Stromal cell of bone marrow (primary cell): ENCODE measurements around the gene NTN1.
"Not testable (repeated sequence)": the region's sequence is repeated elsewhere in the genome, so short reads cannot be mapped to it uniquely, and the experiment has no call there.

ENCODE experiments used
- DNase-seq: peaks from one replicate; pipeline ENCODE4 v3.0.0-alpha.2; 2012; ENCODE audit warnings: low read depth

NTN1 gene

DNA sequence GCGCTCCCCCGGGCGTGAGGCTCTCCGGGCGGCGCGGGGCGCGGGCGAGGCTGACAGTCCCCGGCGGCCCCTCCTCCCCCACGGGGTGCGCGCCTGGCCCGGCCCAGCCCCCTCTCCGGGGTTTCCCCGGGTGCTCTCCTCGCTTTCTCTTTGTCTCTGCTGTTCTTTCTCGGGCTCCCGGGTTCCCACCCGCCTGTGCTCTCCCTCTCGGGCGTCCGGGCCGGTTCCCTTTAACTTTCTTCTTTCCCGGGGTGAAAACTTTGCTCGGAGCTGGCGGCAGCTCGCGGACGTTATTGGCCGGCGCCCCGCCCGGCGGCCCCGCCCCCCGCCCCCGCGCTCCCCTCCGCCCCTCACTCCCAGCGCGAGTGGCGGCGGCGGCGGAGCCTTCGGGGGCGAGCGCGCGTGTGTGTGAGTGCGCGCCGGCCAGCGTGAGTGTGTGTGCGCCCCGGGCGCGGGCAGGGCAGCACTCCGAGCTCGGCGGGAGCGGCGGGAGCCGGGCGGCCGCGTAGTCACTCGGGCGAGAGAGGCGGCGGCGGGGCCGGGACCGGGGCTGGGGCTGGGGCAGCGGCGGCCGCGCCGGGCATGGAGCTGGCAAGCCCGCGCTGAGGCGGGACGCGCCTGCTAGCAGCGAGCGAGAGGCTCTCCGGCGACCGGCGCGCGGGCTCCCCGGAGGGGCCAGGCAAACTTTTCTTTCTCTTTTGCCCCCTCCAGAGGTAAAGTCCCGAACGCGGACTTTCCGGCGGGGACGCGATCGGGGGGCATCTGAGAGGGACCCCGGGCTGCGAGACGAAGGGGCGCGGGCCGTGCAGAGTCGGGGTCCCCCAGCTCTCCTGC is at the start of gene NTN1:
TSS of gene NTN1 (plus strand) at position 353 of the 834 bp plus-strand sequence. CDS start 864 bp downstream, outside the sequence.
- DNase-seq, result peak; percentile 4

DNA sequence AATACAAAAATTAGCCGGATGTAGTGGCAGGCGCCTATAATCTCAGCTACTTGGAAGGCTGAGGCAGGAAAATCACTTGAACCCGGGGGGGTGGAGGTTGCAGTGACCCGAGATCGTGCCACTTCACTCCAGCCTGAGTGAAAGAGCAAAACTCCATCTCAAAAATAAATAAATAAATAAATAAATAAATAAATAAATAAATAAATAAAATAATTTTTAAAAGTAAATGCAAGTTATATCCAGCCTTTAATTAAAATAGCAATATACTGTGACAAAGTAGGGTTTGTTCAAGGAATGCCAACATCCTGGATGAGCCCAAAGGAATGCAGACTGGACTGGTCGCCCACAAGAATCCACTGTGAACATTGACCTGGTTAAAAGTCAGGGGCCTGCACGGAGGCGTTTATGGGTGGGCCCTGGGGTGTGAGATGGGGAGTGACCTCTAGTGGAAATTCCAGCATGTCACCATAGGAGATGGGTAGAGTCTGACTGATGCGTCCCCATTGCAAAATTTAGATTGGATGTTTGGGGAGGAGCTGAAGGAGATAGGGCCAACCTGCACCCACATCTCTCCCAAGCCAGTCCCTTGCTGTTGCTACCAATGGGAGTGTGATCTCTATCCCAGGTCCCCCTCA is 46.1 kb upstream of the NTN1 start:
- no peak for DNase-seq

DNA sequence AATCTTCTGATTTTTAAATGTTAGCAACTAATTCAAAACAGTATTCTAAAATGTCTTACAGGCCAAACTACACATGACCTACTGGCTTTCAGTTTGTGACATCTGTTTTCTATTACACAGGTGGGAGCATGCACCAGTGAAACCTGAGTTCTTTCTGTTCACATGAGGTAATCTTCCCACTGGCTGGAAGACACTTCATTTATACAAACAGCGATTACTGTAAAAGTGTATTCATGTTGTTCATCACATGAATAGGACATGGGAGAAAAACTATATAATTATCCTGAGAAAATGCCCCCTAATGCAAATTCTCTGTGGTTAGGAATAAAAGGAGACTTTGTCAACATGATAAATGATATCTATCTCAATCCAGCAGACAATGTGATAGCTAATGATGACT is 44.7 kb upstream of the NTN1 start:
- DNase-seq, result no peak

DNA sequence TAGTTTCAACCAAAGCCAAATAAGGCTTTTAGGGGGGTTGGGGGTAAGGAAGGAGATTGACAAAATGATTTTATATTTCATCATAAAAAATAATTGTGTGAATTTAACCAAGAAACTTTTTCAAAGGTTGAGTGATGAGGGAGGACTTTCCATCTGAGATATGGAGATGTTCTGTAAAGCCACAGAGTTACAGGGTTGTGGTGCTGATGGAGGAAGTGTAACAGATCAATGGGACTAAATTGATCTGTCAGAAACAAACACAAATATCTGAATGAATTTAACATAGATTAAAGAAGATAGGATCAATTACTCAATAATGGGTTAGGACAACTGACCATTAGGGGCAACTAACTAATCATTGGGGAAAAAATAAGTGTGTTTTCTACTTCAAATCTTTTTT is 41.6 kb upstream of the NTN1 start:
- no peak for DNase-seq

DNA sequence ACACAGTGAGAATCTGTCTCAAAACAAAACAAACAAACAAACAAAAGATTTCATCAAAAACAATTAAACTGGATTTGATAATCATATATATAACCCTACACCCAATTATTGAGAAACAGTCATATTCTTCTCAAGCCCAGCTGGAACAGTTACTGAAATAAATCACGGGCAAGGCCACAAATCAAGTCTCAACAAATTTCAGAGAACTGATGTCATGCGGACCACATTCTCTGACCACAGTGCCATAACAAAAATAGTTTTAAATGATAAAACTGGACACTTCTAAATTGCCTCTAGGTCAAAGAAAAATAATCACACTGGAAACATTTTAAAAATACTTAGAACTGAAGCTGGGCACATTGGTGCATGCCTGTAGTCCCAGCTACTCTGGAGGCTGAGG is 39.9 kb upstream of the NTN1 start:
- no peak for DNase-seq

DNA sequence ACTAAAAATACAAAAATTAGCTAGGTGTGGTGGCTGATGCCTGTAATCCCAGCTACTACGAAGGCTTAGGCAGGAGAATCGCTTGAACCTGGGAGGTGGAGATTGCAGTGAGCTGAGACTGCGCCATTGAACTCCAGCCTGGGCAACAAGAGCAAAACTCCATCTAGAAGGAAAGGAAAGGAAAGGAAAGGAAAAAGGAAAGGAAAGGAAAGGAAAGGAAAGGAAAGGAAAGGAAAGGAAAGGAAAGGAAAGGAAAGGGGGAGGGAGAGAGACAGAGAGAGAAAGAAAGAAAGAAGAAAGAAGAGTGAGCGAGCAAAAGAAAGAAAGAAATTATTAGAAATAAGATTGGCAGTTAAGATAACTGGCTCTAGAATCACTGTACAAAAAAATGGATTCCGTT is 37.1 kb upstream of the NTN1 start:
- not testable (repeated sequence) for DNase-seq

DNA sequence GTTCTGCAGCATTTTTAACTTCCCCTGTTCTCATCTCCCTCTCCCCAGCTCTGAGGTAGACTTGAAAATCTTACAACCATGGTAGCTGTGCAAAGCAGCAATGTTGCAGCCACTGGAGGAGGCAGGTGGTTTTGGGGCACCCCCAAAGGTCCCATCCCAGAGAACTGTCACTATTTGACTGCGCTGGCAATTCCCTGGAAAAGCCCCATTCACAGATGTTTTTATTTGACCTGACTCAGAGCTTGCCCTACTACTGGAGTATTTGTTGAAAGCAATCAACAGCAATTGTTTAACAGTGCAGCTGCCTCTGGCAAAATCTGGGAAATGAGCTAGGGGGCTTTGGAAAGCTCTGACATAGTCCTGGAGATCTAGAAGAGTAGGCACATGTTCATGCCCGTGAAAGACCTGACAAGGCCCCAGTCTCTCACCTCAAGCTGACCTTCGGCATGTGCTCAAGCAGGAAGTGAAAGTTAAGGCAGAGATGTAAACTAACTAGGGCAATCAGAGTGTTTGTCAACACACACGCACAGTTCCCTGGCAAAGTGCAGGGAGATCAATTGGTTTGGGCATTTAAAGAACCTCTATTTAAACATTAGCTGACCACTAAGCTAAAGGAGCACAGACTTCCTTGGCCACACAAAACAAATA is 36.1 kb upstream of the NTN1 start:
- no peak for DNase-seq

DNA sequence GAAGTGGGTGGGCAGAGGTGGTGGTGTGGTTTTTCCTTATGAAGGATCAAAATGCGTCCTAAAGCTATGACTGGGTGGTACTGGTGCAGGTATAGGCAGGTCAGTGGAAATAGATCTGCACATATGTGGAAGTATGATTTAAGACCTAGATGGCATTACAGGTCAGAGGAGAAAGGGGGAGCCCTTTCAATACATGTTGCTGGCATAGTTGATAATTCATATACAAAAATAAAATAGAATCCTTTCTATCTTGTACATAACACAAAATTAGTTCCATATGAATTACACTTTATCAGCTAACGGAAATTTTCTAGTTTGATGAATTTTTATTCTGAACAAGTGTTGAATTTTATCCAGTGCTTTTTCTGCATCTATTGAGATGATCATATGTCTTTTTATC is 35.0 kb upstream of the NTN1 start:
- no peak for DNase-seq

DNA sequence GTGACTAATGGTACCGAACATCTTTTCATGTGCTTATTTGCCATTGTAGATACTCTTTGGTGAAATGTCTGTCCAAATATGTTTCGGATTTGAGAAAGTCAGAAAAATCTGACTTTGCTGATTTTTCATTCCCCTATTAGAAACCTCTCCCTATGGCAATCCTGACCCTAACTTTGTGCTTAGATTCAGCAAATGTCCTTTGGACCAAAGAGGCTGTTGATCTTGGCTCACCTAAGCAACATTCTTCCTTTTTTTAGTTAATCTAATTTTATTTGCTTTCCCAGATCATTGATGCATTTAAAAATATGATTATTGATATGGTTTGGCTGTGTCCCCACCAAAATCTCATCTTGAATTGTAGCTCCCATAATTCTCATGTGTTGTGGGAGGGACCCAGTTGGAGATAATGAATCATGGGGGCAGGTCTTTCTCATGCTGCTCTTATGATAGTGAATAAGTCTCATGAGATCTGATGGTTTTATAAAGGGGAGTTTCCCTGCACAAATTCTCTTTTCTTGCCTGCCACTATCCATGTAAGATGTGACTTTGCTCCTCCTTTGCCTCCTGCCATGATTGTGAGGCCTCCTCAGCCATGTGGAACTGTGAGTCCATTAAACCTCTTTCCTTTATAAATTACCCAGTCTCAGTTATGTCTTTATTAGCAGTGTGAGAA is 32.9 kb upstream of the NTN1 start:
- not testable (repeated sequence) for DNase-seq

DNA sequence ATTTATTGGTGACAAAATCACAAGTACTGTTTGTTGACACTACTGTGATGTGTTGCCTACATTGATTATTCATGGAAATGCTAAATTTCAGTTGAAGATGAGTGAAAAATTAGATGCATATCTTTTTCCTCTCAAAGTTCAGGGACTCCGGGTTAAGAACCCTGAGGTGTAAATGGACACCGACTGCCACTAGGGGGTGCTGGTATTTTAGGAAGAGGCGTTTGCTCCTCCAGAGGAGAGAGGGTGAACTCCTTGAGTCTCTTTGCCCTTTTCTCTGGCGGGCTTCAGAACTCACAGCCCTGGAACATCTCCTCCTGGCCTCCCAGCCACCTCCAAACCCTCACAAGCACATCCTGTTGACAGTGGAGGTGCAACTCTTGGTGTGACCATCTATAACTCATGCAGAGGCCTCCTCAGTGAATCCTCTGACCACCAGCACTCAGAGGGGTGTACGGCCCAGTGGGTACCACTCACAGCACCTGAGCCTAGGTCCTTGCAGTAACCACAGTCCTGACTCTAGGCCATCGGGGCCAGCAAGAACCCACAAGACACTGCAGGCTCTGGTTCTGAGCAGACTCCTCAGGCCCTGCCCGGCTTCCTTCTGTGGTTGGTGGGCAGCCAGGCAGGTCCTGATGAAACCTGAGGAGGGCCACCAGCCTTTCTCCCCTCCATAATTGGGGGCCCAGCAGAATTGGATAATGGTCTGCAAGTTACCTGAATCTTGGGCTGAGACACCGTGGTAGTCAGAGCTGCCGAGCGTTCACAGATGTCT is 29.6 kb upstream of the NTN1 start:
- DNase-seq, result peak; percentile 40

DNA sequence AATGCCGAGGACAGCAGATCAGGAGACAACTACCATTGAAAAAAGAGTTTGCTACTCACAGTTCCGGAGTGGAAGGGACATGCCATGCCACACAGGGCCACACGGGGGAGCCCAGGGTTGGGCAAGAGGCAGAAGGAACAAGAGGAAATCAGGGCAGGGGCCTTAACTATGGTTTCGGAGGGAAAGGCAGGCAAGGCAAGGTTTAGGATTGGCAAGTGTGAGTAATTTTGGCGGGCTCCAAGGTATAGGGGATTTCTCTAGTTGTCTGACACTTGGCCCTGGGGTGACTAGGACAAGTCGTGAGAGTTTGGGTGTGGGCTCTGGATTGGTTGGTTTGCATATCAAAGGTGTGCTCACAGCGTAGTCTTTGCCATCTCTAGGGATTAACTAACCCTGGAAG is 27.0 kb upstream of the NTN1 start:
- peak; percentile 4 for DNase-seq

DNA sequence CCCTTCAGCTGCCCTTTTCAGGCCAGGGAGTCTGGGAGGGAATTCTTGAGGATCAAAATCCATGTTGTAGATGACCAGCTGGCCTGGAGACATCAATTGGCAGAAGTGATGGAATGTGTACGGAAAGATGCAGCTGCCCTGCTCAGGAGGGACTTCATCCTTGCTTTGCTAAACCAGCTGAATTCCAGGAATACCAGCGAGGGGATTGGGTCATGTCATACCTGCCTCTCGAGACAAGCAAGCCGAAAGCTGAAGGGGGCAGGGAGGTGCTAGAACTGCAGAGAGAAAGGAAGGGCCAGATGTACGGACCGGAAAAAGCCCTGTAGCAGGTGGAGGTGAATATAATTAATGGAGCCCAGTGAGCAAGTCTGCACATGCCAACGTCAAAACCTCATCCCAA is 25.6 kb upstream of the NTN1 start:
- DNase-seq, result no peak

DNA sequence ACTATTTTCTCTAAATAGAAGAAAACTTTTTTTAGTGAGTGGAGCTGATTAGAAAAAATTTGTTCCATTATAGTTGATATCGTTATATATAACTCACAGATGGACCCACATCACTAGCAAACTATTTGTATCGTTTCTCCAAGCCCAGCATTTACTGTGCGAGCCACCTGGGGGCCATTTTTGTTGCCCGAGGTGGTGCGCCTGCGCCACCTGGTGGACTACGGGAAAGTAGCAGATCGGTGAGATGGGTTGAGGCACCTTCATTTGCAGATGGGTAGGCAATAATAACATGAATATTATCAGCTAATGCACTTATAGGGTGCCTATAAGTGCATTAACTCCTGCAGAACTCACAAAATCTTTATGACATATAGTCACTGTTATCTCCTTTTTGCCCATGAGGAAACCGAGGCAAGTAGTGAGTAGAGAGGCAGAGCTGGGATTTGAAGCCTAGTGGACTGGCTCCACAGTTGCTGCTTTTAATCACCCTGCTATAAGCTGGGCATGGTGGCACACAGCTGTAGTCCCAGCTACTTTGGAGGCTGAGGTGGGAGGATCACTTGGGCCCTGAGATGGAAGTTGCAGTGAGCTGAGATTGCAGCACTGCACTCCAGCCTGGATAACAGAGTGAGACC is 23.2 kb upstream of the NTN1 start:
- DNase-seq, result peak; percentile 9

DNA sequence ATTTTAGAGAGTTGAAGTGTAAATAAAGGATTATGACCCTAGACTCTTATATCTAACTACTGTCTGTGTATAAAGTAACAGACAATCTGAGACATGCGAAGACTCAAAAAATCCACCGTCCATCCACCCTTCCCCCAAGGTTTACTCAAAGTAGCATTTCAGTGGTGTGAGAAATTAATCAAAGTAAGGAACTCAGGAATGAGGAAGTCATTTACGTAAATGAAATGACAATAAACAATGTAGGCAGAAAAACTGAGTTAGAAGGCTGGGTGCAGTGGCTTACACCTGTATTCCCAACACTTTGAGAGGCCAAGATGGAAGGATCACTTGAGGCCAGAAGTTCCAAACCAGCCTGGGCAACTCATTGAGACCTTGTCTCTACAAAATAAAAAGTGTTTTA is 19.8 kb upstream of the NTN1 start:
- no peak for DNase-seq

DNA sequence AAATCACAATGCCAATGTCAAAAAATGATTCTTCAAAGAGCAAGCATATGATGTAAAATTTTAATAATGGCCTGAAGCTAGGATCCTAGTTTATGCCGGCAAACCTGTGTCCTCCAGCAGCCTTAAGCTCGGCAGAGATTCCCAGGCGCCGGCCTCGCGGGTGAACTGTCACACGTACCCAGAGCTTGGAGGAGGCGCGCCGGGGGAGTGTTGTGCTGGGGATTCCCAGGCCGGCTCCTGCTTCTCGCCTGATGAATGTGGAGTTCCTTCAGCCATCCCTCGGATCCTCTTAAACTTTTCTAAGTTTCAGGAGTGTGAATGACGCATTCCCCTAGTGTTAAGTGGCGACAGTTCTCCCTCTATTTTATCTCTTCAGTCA is 19.1 kb upstream of the NTN1 start:
- DNase-seq, result no peak

DNA sequence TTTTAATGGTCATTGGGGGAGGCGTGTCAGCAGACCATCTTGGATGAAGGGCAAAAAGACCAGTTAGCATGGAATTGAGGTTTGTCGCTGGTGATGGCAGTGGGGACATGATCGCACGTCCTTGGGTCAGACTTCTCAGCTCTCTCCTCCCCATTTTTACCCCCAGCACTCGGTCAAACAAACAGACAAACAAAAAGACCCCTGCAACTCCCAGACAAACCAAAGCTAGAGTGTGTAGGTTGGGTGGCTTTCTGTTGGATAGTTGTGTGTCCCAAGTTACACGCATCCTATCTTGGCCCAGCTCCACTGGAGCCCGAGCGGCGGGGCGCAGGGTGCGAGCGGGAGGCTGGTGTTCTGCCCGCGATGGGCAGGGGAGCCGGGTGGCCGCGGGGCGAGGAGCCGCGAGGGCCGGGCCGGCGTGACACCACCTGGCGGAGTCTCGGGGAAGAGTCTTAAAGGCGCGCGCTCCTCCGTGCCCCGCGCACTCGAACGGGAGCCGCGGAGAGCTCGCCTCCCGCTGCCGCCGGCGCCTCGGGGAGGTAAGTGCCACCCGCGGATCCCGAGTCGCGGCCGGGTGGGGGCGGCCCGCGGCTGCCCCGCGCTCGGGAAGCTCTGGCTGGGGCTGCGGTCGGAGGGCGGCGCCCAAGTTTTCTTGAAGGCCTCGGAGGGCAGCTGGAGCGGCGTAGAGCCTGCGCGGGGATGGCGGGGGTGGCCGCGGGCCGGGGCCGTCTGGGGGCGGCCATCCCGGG is 18.5 kb upstream of the NTN1 start:
- DNase-seq, result no peak

DNA sequence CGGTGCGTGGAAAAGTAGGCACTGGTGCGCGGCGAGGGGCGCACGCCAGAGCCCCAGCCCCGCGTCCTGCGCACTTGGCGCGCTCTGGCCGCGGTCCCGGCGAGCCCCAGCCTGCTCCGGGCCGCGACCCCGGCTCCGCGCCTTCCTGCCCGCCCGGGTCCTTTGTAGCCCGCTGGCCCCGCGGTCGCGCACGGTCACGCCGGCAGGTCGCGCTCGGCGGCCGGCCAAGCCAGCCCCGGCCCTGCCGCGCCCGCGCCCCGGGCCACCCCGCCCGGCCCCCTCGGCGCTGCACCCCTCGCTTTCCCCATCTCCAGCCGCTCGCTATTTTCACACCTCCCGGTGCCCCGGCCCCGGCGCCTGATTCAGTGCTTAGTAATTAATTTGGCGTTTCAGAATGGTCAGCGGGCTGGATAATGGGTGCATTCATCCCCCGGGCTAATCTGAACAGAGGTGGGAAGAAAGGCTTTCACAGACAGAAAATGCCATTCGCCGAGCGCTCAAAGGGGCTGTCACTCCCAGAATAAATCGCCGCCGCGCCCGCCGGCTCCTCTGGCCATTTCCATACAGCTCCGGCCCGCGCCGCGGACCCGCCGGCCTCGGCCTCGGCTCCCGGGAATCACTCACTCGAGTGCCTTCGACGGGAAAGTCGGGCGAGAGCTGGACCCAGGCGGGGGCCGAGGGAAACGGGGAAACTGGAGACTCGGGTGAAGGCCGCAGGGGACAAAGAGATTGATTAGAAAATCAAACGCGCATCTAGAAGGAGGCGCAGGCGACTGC is 17.8 kb upstream of the NTN1 start:
- no peak for DNase-seq

DNA sequence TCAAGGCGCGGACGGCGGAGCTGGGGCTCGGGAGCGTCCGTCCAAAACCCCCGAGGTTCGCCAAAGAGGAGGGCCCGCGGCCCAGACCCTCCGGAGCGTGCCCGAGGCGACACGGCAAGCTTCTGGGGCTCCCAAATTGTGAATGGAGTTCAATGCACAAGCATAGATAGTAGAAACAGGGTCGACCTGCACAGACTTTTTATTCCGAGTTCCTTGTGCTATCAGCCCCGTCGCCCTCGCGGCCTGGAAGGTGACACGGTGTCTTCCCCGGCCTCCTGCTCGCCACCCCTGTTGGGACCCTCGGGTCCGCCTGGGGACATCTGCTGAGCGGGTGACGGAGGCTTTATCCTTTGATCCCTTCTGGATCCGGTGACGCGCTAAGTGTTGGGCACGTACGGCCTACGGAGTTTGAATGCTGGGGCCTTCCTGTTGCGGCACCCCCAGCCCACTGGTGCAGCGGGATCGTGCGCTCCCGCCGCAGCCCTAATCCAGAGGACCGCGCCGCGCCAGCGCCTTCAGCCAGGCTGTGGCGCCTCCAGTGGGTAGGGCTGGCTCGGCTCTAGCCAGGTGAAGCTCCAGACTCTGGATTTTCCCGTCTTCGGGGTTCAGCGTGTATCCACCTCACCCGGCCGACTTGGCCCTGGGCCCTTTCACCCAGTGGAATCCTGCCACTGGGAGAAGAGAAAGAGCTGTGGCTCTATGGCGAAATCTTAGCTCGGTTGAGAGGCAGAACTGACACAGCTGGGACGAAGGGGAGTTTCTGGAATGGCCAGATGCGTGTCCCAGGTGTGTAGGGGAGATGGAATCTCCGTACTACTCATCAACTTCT is 17.0 kb upstream of the NTN1 start:
- no peak for DNase-seq

DNA sequence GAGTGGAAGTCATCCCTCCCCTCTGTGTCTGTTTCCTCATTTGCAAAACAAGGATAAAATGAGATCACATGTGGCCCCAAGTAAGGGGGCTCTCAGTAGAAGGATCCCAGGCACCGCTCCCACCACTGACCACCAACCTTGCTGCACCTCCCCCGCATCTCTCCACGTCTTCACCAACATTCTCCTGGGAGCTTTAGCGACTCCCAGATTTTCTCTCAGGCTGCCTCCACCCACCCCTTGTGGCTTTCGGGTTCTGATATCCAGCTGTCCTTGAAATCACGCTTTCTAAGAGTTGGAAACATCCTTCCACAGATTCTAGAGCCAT is 16.4 kb upstream of the NTN1 start:
- DNase-seq, result no peak
